Stimulated activated CD8-positive, alpha-beta memory T cell treated with anti-CD3 and anti-CD28 coated beads, Interleukin-4, amount 100 ng/mL, for 24 hours (primary cell): Measurements from ENCODE around the gene COL4A4.
"Not testable (repeated sequence)": the region's sequence is repeated elsewhere in the genome, so short reads cannot be mapped to it uniquely, and the experiment has no call there.

ENCODE experiments used
- DNase-seq: peaks from one replicate; pipeline ENCODE4 v3.0.0-alpha.2; 2020; ENCODE audit warnings: low read depth

Gene COL4A4

GRCh38 chr2:227163998-227164762 lies at the start of gene COL4A4, which contains the start of gene COL4A3:
Gene COL4A4, minus strand, starts transcription at chr2:227164205. Its CDS starts 16,722 bp downstream, at chr2:227147483.
Gene COL4A3, plus strand, starts transcription at chr2:227164624. Its CDS starts 103 bp downstream, at chr2:227164727.
- no peak for DNase-seq

- no peak for DNase-seq
Measured at GRCh38 chr2:227207573-227207972, 43.6 kb upstream of the COL4A4 start.

- DNase-seq, result no peak
Measured at GRCh38 chr2:227206406-227206805, 42.4 kb upstream of the COL4A4 start.

GRCh38 chr2:227205701-227206100 lies 41.7 kb upstream of the COL4A4 start:
- DNase-seq, result no peak

GRCh38 chr2:227204452-227204851 lies 40.4 kb upstream of the COL4A4 start:
- no peak for DNase-seq

GRCh38 chr2:227201771-227202170 lies 37.8 kb upstream of the COL4A4 start:
- no peak for DNase-seq

GRCh38 chr2:227198866-227199265 lies 34.9 kb upstream of the COL4A4 start:
- DNase-seq, result no peak

- no peak for DNase-seq
Measured at GRCh38 chr2:227194219-227194618, 30.2 kb upstream of the COL4A4 start.

- DNase-seq, result no peak
Measured at GRCh38 chr2:227192491-227192890, 28.5 kb upstream of the COL4A4 start.

GRCh38 chr2:227191367-227191766 lies 27.4 kb upstream of the COL4A4 start:
- no peak for DNase-seq

GRCh38 chr2:227188292-227188691 lies 24.3 kb upstream of the COL4A4 start:
- no peak for DNase-seq

GRCh38 chr2:227186751-227187150 lies 22.7 kb upstream of the COL4A4 start:
- DNase-seq, result no peak

GRCh38 chr2:227185615-227186232 lies 21.7 kb upstream of the COL4A4 start:
- no peak for DNase-seq

GRCh38 chr2:227183657-227184367 lies 19.8 kb upstream of the COL4A4 start:
- no peak for DNase-seq

GRCh38 chr2:227182765-227183164 lies 18.8 kb upstream of the COL4A4 start:
- DNase-seq, result no peak

- DNase-seq, result no peak
Measured at GRCh38 chr2:227180770-227181169, 16.8 kb upstream of the COL4A4 start.

GRCh38 chr2:227179988-227180685 lies 16.1 kb upstream of the COL4A4 start:
- no peak for DNase-seq

- DNase-seq, result no peak
Measured at GRCh38 chr2:227177592-227178336, 13.8 kb upstream of the COL4A4 start.

- not testable (repeated sequence) for DNase-seq
Measured at GRCh38 chr2:227171779-227172178, 7.8 kb upstream of the COL4A4 start.

- no peak for DNase-seq
Measured at GRCh38 chr2:227164763-227165291, 822 bp upstream of the COL4A4 start.

GRCh38 chr2:227163485-227163997 lies 464 bp downstream of the COL4A4 start:
- DNase-seq, result no peak
